Pancreas (tissue), 10 donors: Measurements from ENCODE around the gene ZDHHC1. TPM values are rescaled to one million over a fixed set of nuclear protein-coding genes. Genes with fewer than 3 reads are reported as not detected.

Experiments
- ATAC-seq, 4 donors: fragments of 200-7000 bp; cut with Tn5 transposase; one replicate each; pipeline versions ENCODE4 v1.8.0 to v1.9.1; 2020; ENCODE audit warnings: mild to moderate bottlenecking in 4 of 4, moderate library complexity in 4 of 4
- DNase-seq, 6 donors: peaks; one replicate each; pipeline ENCODE4 v3.0.0-alpha.2; 2020
- FAIRE-seq: peaks from 2 replicates; lab custom pipeline; 2012; peaks lifted over from hg19 to GRCh38; lab: Jason Lieb, UNC
- H3K27ac ChIP-seq, 4 donors: fragments of 200-600 bp; sonication (generic); 1 replicate in 3 of 4; 2 replicates in 1 of 4; pipeline versions ENCODE4 v1.5.0 to v1.8.0; 2020
- H3K27me3 ChIP-seq, 4 donors: fragments of 200-600 bp; one replicate each; pipeline ENCODE4 v1.8.0; 2021
- H3K36me3 ChIP-seq, 3 donors: fragments of 200-600 bp; sonication (generic) in 1 of 3; one replicate each; pipeline versions ENCODE4 v1.5.0 to v1.8.0; 2020 to 2021
- H3K4me1 ChIP-seq, 3 donors: fragments of 200-600 bp; one replicate each; pipeline ENCODE4 v1.8.0; 2021
- H3K4me3 ChIP-seq, 4 donors: fragments of 200-600 bp; sonication (generic) in 2 of 4; one replicate each; pipeline versions ENCODE4 v1.5.0 to v1.8.0; 2020 to 2021
- H3K9me3 ChIP-seq, 4 donors: fragments of 200-600 bp; one replicate each; pipeline ENCODE4 v1.8.0; 2021
- CTCF ChIP-seq, 4 donors: fragments of 200-600 bp; sonication (generic) in 3 of 4; IDR thresholded peaks; one replicate each; pipeline versions ENCODE4 v1.5.0 to v1.8.0; 2021; ENCODE audit warnings: antibody characterized with exemption in 4 of 4
- WGBS, 2 donors: extraction: QIAGEN DNeasy Blood & Tissue Kit; methylation state at CpG; one replicate each; pipeline ENCODE4 v1.1.7; 2013; 5-methylcytosine and 5-hydroxymethylcytosine counted together
- intact Hi-C, 3 donors: fragments of 100-400 bp; cut with DNase I; formaldehyde crosslinking; loops; one replicate each; pipeline versions ENCODE4 v1.11.1 to v1.14.2; 2022
- polyA plus RNA-seq, 2 donors: library from polyadenylated mRNA; stranded (reverse); fragments of 200-250 nt; gene quantifications; one replicate each; pipeline ENCODE4 v1.2.3, GENCODE V29; 2013
- total RNA-seq, 6 donors: library from RNA; stranded (reverse); fragmentation: NEBNext Ultra II Directional in 4 of 6; extraction: Animal tissue kit (Norgen Biotek cat#: 25700) in 4 of 6; gene quantifications; one replicate each; pipeline versions ENCODE4 v1.2.1 to v1.2.4, GENCODE V29; 2021 to 2023
- donor health status: healthy with polysubstance abuse.
- donor health status: DM: no; HTN: no; CAD: no; lungs with moderate emphysema.
- donor health status: DM: no; HTN: no; CAD: no.
- donor health status: control.
- donor health status: control.
- donor health status: Bipolar disorder and iron deficiency.
- donor health status: DM: yes; HTN: yes; CAD: no.
- donor health status: DM: no; HTN: no; CAD: no.
- donor health status: DM: no; HTN: no; CAD: no.
- donor health status: DM: yes; HTN: yes; CAD: no.

Gene ZDHHC1
- total RNA-seq: 10 to 100 TPM in 2 of 6 donors, 1 to 10 TPM in 4; 8.1 to 11.3 (median 9.7) TPM
- 10 to 100 TPM; 11.2 to 15.2 TPM for polyA plus RNA-seq

GRCh38 chr16:67415872-67416793 is at the start of gene ZDHHC1:
Gene ZDHHC1 (minus strand): TSS chr16:67416477. CDS start chr16:67407775, 8,702 bp downstream.
- Histone ChIP-seq H3K4me1 (peaks cover 0 to 7% (median 0%) of the 10 kb centered on the region in 3 donors), H3K27me3 (no peaks in the 10 kb centered on the region), H3K27ac (peak within 1 kb of the TSS; percentile 57 to 88 (median 78)), H3K9me3 (no peaks in the 10 kb centered on the region), H3K36me3 (no peaks in the 10 kb centered on the region), H3K4me3 (peak within 1 kb of the TSS; percentile 79 to 83 (median 82))
- WGBS, 2 donors: 1% methylated on average over 45 to 73 of the region's 73 CpGs
- TF ChIP-seq CTCF (IDR thresholded peaks at IDR 0.05): peak; percentile 22 to 38 (median 37)
- intact Hi-C loops: no loop called here
- DNase-seq (peak; percentile 69 to 93 (median 83)), ATAC-seq (peak; percentile 96 to 99 (median 98)), FAIRE-seq (no peak)

GRCh38 chr16:67464565-67464964 is 48.3 kb upstream of the ZDHHC1 start:
- intact Hi-C loops: loop anchor here in 1 of 3 donors (2.0 kb wide), 1 partner anchor 36 kb away; no protein-coding TSS in a partner anchor

DNA sequence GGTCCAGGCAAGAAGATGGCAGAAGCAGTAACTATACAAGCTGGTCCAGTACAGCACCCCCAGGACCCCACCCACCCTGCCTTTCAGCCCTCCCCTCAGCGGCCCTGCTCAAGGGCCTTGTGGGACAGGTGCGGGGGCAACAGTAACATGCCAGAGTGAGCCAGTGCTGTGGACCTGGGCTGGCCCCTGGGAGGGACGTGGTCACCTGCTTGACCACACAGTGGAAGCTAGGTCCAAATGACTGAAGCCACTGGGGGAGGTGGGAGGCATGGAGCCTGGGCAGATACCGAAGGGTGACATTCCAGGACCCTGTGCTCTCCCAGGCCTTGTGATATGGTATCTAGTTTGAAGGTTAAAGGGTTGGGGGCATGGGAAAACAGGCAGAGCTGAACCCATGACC is 47.4 kb upstream of the ZDHHC1 start:
- no peak for ATAC-seq
- no peak for FAIRE-seq
- intact Hi-C loops: loop anchor here in 1 of 3 donors (2.0 kb wide), 1 partner anchor 35 kb away; no protein-coding TSS in a partner anchor
- no peak overlapping the region for H3K4me3 ChIP-seq
- no peaks in the 10 kb centered on the region for H3K27me3 ChIP-seq
- H3K27ac ChIP-seq: peak overlapping the region in 1 of 4 donors; percentile 97
- H3K9me3 ChIP-seq: no peaks in the 10 kb centered on the region
- H3K4me1 ChIP-seq: peaks cover 36 to 50% (median 42%) of the 10 kb centered on the region in 3 donors
- peak in 1 of 6 donors; percentile 55 for DNase-seq
- no peak for TF ChIP-seq CTCF (IDR thresholded peaks at IDR 0.05)
- 70 to 77% methylated on average over 4 of the region's 4 CpGs for WGBS, 2 donors
- no peaks in the 10 kb centered on the region for H3K36me3 ChIP-seq

More at GRCh38 chr16:67464565-67464964, 48.3 kb upstream of the ZDHHC1 start:
- FAIRE-seq: no peak
- H3K27me3 ChIP-seq: no peaks in the 10 kb centered on the region
- no peak for DNase-seq
- no peak overlapping the region for H3K27ac ChIP-seq
- H3K4me3 ChIP-seq: no peak overlapping the region
- no peaks in the 10 kb centered on the region for H3K9me3 ChIP-seq
- H3K36me3 ChIP-seq: no peaks in the 10 kb centered on the region
- no peak for ATAC-seq
- WGBS, 2 donors: 61 to 75% methylated on average over 2 of the region's 2 CpGs
- peaks cover 27 to 41% (median 33%) of the 10 kb centered on the region in 3 donors for H3K4me1 ChIP-seq
- no peak for TF ChIP-seq CTCF (IDR thresholded peaks at IDR 0.05)

DNA sequence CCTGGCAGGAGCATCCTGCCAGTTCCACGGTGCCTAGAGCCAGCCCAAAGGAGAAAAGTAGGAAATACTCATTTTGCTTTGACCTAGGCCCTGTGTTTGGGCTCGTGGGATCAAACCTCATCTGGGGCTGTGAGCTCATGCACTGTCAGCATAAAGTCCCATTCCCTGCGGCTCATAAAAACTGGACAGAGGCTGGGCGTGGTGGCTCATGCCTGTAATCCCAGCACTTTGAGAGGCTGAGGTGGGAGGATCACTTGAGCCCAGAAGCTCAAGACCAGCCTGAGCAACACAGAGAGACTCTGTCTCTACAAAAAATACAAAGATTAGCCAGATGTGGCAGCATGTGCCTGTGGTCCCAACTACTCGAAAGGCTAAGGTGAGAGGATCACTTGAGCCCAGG is 46.8 kb upstream of the ZDHHC1 start:
- no peak for ATAC-seq
- no peak for FAIRE-seq
- Histone ChIP-seq H3K9me3 (no peaks in the 10 kb centered on the region), H3K36me3 (no peaks in the 10 kb centered on the region), H3K27ac (peak overlapping the region in 1 of 4 donors; percentile 97), H3K4me3 (no peak overlapping the region), H3K4me1 (peaks cover 42 to 56% (median 48%) of the 10 kb centered on the region in 3 donors), H3K27me3 (no peaks in the 10 kb centered on the region)
- TF ChIP-seq CTCF (IDR thresholded peaks at IDR 0.05): no peak
- no peak for DNase-seq
- WGBS, 2 donors: 83 to 91% methylated on average over 5 of the region's 5 CpGs
- intact Hi-C loops: no loop called here
